ENCODE measurements around the gene FAAP100.
"Not testable (repeated sequence)": the region's sequence is repeated elsewhere in the genome, so short reads cannot be mapped to it uniquely, and the experiment has no call there.

Gene FAAP100

DNA sequence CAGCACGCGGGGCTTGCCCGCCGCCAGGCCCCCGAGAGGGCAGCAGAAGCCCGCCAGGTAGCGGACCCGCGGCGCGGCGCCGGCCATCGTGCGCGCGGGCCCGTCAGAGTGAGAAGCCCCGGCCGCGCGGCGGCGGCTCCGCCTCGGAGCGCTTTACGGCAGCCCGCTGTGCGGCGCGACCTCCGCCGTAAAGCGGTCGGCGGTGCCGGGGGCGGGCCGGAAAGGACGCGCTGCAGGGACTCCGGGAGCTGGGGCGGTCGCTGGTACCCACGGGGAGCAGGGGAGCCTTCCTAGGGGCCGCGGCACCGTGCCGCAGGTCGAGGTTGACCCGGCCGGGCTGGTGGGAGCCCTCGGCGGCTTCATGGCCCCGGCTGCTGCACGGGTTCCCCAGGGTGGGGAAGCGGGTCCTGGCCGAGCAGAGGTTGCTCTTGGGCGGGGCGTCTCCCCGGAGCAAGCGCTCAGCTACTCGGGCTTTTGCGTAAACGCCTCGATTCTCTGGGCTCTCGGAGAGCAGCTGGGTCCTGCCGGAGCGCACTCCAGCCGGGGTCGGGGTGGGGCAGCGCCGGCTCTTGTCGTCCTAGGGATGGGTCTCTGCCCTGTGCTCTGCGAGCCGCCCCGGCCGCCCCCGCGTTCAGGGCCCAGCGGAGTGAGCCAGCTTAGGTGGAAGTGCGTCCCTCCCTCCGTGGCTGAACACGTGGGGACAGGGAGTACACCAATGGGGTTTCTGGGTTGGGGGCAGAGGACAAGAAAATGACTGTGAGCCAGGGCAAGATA, at the start of gene FAAP100:
FAAP100 (minus strand) TSS at position 110 of the 774 bp plus-strand sequence; CDS start at position 87, 23 bp downstream.
- DNase-seq, result peak; percentile 67

GRCh38 chr17:81601525-81602120, 49.5 kb upstream of the FAAP100 start:
- DNase-seq, result peak; percentile 78

DNA sequence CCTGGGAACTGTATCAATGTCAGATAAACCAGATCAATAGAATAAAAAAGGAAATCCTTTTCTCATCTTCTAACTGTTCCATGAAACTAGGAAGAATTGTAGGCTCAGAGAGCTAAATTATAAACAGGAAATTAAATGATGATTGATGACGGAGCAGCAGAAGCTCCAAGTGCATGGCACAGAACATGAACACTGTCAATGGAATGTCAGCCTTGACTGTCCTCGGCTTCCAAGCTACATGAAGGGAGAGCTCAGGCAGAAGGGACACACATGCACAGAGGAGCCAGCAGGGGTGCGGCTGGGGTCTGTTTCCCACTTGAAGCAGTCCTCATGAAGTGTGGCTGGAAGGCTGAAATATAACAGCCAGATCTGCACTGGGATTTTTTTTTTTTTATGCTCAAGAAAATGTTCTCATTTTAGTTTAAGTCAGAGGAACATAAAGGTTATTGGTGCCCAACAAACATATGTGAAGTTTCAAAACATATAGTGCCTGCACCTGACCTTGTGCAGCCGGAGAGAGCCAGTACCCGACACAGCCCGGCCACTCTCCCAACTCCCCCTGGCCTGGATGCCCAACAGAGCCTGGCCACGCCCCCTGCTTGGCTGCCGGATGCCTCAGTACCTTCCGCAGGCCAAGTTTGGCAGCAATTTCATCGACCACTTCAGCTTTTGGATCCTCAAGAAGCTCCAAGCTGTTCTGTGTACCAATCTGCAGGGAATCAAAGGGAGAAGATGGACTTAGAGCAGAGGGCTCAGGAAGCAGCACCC, 47.8 kb upstream of the FAAP100 start:
- no peak for DNase-seq

GRCh38 chr17:81593105-81593871, 41.1 kb upstream of the FAAP100 start:
- DNase-seq, result no peak

GRCh38 chr17:81591971-81592370, 39.8 kb upstream of the FAAP100 start:
- no peak for DNase-seq

- no peak for DNase-seq
Observed at GRCh38 chr17:81590121-81590520, 38.0 kb upstream of the FAAP100 start.

GRCh38 chr17:81589612-81590011, 37.5 kb upstream of the FAAP100 start:
- no peak for DNase-seq

GRCh38 chr17:81586096-81586495, 33.9 kb upstream of the FAAP100 start:
- no peak for DNase-seq

GRCh38 chr17:81584771-81585170, 32.6 kb upstream of the FAAP100 start:
- DNase-seq, result not testable (repeated sequence)

- DNase-seq, result no peak
Observed at GRCh38 chr17:81583589-81584342, 31.6 kb upstream of the FAAP100 start.

- no peak for DNase-seq
Observed at GRCh38 chr17:81582749-81583148, 30.6 kb upstream of the FAAP100 start.

DNA sequence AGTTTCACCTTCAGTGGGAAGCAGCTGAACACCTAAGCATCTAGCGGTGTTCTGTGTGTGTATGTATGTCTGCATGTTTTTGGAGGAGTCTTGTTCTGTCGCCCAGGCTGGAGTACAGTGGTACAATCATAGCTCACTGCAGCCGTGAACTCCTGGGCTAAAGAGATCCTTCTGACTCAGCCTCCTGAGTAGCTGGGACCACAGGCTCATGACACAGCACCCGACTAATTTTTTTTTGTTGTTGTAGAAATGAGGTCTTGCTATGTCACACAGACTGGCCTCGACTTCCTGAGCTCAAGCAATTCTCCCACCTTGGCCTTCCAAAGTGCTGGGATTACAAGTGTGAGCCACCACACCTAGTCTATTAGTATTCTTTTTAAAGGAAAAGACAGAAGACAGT, 30.2 kb upstream of the FAAP100 start:
- no peak for DNase-seq

GRCh38 chr17:81581758-81582157, 29.6 kb upstream of the FAAP100 start:
- DNase-seq, result no peak

- DNase-seq, result no peak
Observed at GRCh38 chr17:81580481-81580880, 28.3 kb upstream of the FAAP100 start.

- DNase-seq, result no peak
Observed at GRCh38 chr17:81579821-81580321, 27.7 kb upstream of the FAAP100 start.

DNA sequence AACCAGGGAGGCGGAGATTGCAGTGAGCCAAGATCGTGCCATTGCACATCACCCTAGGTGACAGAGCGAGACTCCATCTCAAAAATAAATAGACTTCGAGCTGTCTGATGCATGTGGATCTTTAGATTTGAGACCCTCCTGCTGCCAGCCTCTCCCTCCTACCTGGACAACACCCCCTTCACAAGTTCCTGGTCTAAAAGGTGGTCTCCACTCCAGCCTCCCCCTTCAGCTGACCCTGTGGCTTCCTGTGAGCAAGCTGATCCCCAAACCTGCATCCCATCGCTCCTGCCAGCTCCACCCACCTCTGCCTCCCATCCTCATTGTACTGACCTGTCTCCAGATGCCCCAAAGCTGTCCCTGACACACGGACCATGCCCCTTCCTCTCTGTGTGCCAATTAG, 27.1 kb upstream of the FAAP100 start:
- no peak for DNase-seq

DNA sequence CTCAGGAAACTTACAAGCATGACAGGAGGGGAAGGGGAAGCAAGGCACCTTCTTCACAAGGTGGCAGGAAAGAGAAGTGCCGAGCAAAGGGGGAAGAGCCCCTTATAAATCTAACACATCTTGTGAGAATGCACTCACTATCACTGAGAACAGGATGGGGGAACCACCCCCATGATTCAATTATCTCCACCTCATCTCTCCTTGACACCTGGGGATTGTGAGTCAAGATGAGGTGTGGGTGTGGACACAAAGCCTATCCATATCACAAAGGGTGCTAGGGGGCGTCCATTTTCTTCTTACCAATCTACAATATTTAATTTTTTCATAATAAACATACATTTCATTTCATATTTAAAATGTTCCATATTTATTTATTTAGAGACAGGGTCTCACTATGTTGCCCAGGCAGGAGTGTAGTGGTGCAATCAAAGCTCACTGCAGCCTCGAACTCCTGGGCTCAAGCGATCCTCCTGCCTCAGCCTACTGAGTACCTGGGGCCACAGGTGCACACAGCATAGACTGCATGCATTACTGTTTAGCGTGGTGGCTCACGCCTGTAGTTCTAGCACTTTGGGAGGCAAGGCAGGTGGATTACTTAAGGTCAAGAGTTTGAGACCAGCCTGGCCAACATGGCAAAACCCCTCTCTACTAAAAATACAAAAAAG, 26.5 kb upstream of the FAAP100 start:
- DNase-seq, result no peak

- DNase-seq, result no peak
Observed at GRCh38 chr17:81578038-81578441, 25.9 kb upstream of the FAAP100 start.

- DNase-seq, result no peak
Observed at GRCh38 chr17:81577278-81578000, 25.3 kb upstream of the FAAP100 start.

- DNase-seq, result no peak
Observed at GRCh38 chr17:81576621-81577277, 24.6 kb upstream of the FAAP100 start.
